T-helper 1 cell treated with Interleukin-12 subunit alpha and Interleukin-12 subunit beta and Interleukin-4 antibody, amounts not matched to agents 30 μg/mL and 1 μg/mL, for 36 hours (primary cell): ENCODE measurements around the gene KDM5D.

Source experiments
- H3K27ac Mint-ChIP-seq: one replicate; pipeline ENCODE4 v1.8.0; 2021; ENCODE audit warnings: mild to moderate bottlenecking, mixed read lengths
- H3K27me3 Mint-ChIP-seq: one replicate; pipeline ENCODE4 v1.8.0; 2021; ENCODE audit warnings: low read depth, mixed read lengths
- H3K36me3 Mint-ChIP-seq: one replicate; pipeline ENCODE4 v1.8.0; 2021; ENCODE audit warnings: low read depth, mixed read lengths
- H3K4me1 Mint-ChIP-seq: one replicate; pipeline ENCODE4 v1.8.0; 2021; ENCODE audit warnings: low read depth, mixed read lengths
- H3K4me3 Mint-ChIP-seq: one replicate; pipeline ENCODE4 v1.8.0; 2021; ENCODE audit warnings: mild to moderate bottlenecking, moderate library complexity, mixed read lengths
- H3K9me3 Mint-ChIP-seq: one replicate; pipeline ENCODE4 v1.8.0; 2021; ENCODE audit warnings: mixed read lengths

Gene KDM5D

DNA sequence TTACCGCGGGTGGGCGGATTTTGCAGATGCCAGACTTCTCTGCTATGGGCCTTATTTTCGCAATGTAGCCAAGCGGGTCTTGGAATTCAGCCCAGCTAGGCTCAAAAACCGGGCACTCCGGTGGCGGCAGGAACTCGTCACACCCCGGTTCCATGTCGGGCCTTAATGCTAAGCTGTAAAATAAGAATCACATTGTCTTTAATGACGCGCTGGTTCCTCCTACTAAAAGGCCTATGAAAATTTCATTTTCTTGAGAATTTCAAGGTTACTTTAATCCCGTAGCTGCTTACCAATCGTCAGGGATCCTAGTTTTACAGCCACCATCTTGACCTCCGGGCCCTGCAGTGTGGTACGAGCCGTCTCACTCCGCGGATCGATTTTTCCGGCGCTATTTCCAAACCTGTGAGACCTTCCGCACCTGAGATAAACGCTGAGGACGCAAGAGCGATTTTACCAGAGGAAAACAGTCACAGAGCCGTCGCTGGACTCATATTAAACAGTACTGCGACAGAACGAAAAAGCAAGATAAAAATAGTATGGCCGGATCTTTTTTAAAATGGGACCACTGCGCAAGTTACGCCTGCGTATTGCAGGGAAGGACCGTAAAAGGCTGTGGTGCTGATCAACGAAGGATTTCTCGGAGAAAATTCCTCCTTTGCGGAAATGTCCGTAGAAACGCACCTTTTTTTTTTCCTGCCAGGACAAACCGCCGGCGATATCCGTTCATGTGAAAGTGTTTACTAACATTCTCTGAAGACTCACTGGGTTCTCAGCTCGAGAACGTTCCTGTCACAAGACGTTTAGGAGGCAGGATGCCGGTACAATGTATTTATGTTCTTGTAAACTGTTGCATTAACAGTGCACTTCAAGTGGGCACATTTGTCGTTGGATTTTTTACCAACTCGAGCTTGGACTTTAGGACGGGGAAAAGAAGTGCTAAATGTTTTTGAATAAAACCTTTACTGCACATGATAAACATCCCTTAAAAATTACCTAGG, at the start of gene KDM5D:
KDM5D (minus strand) TSS at position 346 of the 998 bp plus-strand sequence; CDS start at position 154, 192 bp downstream.
- Mint-ChIP-seq H3K36me3 (peaks cover 19% of the 10 kb centered on the region), H3K27me3 (peaks cover 4% of the 10 kb centered on the region), H3K4me1 (peaks cover 14% of the 10 kb centered on the region), H3K4me3 (peak within 1 kb of the TSS; percentile 90), H3K27ac (peak within 1 kb of the TSS; percentile 96), H3K9me3 (no peaks in the 10 kb centered on the region)

DNA sequence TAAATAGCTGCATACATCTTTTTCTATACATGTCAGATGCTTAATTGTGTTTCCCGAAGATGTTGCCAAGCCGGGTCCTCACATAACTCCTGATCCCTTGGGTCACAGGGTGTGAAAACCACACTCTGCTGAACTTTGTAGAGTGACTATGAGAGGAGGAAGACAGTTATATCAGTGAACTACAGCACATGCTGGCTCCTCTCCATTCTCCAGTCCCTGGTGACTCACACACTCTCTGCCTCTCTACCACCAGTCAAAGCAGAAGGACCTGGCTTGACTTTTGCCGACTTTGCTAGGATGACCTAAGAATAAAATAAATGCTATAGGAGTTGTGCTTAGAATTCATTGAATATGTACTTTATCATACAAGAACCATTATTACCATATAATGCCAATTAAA, 23.8 kb upstream of the KDM5D start:
- no peaks in the 10 kb centered on the region for H3K9me3 Mint-ChIP-seq
- no peaks in the 10 kb centered on the region for H3K4me1 Mint-ChIP-seq

DNA sequence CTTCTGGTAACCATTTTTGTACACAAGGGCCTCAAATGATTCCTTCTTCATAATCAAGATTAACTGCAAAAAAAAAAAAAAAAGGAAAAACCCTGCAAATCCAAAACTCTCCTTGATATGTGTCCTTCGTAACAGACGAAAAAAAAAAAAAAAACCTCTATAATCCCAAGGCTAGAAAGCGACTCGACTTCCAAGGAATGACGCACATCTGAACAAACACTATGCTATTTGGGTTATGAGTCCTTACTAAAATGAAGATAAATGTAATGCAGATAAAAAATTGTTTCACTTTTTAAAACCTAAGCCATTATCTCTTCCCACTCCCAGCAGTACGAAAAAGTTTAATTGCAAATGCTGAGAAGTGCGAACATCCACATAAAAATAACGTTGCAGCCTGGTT, 1.2 kb downstream of the KDM5D start:
- Mint-ChIP-seq H3K4me1 (peaks cover 18% of the 10 kb centered on the region), H3K36me3 (peaks cover 27% of the 10 kb centered on the region), H3K4me3 (peak overlapping the region; percentile 90), H3K27ac (no peak overlapping the region), H3K9me3 (no peaks in the 10 kb centered on the region), H3K27me3 (peaks cover 4% of the 10 kb centered on the region)

More for the DNA sequence above, 23.8 kb upstream of the KDM5D start:
- no peaks in the 10 kb centered on the region for H3K36me3 Mint-ChIP-seq
- no peak overlapping the region for H3K27ac Mint-ChIP-seq
- no peak overlapping the region for H3K4me3 Mint-ChIP-seq
- no peaks in the 10 kb centered on the region for H3K27me3 Mint-ChIP-seq

DNA sequence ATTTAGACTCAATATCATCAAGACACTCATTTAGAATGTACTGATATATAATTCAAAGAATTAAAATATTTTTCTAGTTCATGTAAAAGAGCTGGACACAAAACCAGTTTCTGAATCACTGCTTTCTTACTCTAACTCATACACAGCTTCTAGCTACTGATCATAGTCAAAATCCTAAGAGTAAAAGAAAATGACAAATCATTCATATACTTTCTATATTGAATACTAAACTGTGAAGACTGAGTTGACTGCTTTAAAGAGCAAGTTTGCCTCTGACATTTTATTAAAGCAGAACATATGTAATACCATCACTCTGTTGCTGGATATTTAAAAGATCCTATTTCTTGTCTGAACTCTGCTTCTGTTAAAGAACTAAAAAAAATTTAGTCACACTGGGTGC, 2.4 kb downstream of the KDM5D start:
- H3K4me1 Mint-ChIP-seq: peaks cover 20% of the 10 kb centered on the region
- H3K27ac Mint-ChIP-seq: no peak overlapping the region
- H3K36me3 Mint-ChIP-seq: peaks cover 29% of the 10 kb centered on the region
- no peaks in the 10 kb centered on the region for H3K9me3 Mint-ChIP-seq
- H3K4me3 Mint-ChIP-seq: no peak overlapping the region
- H3K27me3 Mint-ChIP-seq: no peaks in the 10 kb centered on the region

DNA sequence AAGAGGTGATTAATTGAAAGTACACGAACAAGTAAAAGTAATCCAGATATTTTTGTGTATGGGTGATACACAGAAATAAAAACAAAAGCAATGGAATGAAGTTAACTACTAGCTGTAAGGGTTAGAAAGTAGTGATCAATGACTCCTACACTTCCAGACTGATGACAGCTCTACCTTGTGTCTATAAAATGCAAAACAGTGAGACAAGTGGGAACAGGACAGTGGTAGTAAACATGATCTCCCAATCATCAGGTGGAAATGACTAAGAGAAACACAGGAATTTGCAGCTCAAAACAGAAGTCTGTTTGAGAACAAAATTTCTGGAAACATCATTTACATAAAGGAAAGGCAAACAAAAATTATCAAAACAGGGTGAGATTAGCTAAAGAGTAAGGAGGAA, 10.1 kb downstream of the KDM5D start:
- peaks cover 45% of the 10 kb centered on the region for H3K36me3 Mint-ChIP-seq
- peaks cover 8% of the 10 kb centered on the region for H3K4me1 Mint-ChIP-seq
- no peak overlapping the region for H3K4me3 Mint-ChIP-seq
- H3K9me3 Mint-ChIP-seq: no peaks in the 10 kb centered on the region
- no peaks in the 10 kb centered on the region for H3K27me3 Mint-ChIP-seq
- H3K27ac Mint-ChIP-seq: no peak overlapping the region

DNA sequence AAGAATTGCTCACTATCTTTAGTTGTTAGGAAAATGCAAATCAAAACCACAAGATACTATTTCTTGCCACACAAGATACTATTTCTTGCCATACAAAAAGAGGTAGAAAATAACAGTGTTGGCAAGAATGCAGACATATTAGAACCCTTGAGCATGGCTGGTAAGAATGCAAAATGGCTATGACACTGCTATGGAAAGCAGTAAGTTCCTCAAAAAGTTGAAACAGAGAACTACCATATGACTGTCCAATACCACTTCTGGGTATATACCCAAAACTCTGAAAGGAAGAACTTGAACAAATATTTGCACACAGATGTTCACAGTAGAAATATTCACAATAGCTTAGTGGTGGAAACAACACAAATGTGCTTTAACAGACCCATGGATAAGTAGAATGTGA, 26.6 kb downstream of the KDM5D start:
- Mint-ChIP-seq H3K9me3 (no peaks in the 10 kb centered on the region), H3K4me1 (peaks cover 8% of the 10 kb centered on the region), H3K36me3 (peaks cover 63% of the 10 kb centered on the region), H3K27me3 (no peaks in the 10 kb centered on the region), H3K4me3 (no peak overlapping the region), H3K27ac (no peak overlapping the region)

DNA sequence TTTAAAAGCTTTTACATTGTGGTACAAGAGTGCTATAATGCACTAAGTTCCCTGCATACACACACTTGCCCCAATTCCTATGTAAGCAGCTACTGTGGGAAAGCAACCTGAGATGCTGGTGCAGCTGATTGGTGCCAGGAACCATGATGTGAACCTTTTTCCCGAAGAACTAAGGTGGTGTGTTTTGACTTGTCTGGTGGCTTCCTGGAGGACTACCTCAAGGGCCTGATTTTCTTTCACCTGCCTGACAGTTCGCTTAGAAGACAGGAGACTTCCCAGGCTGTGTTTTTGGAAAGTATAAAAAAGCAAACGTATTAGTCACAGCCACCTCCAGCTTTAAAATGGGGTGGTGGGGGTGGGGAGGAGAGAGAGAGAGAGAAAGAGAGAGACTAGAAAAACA, 27.4 kb downstream of the KDM5D start:
- H3K27me3 Mint-ChIP-seq: no peaks in the 10 kb centered on the region
- H3K4me1 Mint-ChIP-seq: peaks cover 8% of the 10 kb centered on the region
- H3K4me3 Mint-ChIP-seq: no peak overlapping the region
- H3K9me3 Mint-ChIP-seq: no peaks in the 10 kb centered on the region
- peaks cover 56% of the 10 kb centered on the region for H3K36me3 Mint-ChIP-seq
- H3K27ac Mint-ChIP-seq: no peak overlapping the region

DNA sequence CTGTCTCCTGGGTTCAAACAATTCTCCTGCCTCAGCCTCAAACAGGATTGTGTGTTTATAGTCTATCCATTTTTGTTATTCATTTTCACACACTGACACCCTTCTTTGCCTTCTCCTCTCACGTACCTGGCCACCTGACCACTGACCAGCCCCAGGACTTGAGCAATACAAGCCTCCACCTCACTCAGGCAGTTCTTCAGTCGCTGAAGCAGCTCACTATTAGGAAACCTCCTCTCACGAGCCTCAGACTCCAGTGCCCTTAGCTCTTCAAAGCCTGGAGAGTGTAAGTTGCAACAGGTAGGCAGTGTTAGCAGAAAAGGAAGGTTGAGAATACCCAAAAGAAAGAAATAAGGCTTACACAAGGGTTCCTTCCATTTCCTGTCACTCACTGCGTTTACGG, 29.3 kb downstream of the KDM5D start:
- Mint-ChIP-seq H3K4me1 (peaks cover 8% of the 10 kb centered on the region), H3K27me3 (no peaks in the 10 kb centered on the region), H3K27ac (no peak overlapping the region), H3K9me3 (no peaks in the 10 kb centered on the region), H3K4me3 (no peak overlapping the region), H3K36me3 (peaks cover 50% of the 10 kb centered on the region)

DNA sequence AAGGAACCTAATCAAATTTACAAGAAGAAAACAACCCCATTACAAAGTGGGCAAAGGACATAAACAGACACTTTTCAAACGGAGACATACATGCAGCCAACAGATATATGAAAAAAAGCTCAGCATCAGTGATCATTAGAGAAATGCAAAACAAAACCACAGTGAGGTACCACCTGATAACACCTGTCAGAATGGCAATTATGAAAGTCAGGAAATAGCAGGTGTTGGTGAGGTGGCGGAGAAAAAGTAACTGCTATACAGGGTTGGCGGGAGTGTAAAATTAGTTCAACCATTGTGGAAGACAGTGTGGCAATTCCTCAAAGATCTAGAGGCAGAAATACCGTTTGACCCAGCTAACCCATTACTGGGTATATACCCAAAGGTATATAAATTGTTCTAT, 31.1 kb downstream of the KDM5D start:
- no peaks in the 10 kb centered on the region for H3K27me3 Mint-ChIP-seq
- H3K4me1 Mint-ChIP-seq: peaks cover 8% of the 10 kb centered on the region
- H3K4me3 Mint-ChIP-seq: no peak overlapping the region
- H3K9me3 Mint-ChIP-seq: no peaks in the 10 kb centered on the region
- no peak overlapping the region for H3K27ac Mint-ChIP-seq
- peaks cover 48% of the 10 kb centered on the region for H3K36me3 Mint-ChIP-seq

DNA sequence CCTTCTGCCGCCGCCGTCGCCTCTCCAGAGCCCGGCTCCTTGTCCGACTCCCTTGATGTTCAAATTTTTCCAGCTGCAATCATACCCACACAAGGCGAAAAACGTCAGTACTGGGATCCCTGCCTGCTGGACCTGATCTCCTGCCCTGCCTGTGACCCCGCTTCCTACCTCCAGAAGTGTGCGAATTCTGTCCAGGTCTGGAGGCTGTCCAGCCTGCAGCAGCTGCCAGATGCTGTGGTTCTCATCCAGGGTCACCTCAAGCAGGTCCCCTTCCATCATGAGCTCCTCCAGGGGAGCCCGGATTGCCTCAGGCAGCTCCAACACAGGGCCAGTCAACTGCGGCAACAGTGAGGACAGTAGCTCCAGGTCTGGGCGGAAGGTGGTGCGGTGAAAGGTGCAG, 38.3 kb downstream of the KDM5D start:
- Mint-ChIP-seq H3K4me3 (no peak overlapping the region), H3K36me3 (peaks cover 51% of the 10 kb centered on the region), H3K4me1 (no peaks in the 10 kb centered on the region), H3K9me3 (no peaks in the 10 kb centered on the region), H3K27ac (no peak overlapping the region), H3K27me3 (no peaks in the 10 kb centered on the region)

DNA sequence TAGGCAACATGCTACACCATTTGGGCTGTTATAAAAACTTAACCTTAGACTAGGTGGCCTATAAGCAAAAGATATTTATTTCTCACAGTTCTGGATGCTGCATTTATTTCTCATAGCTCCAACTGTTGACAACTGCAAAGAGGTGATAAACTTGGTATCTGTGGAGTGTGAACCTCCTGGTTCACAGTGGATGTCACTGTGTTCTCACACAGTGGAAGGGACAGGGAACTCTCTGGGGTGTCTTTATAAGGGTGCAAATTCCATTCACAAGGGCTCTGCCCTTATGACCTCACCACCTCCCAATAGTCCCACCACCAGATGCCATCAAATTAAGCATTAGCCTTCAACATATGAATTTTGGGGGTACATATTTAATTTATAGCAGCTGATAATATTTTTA, 46.0 kb downstream of the KDM5D start:
- peaks cover 53% of the 10 kb centered on the region for H3K36me3 Mint-ChIP-seq
- H3K27ac Mint-ChIP-seq: no peak overlapping the region
- no peaks in the 10 kb centered on the region for H3K4me1 Mint-ChIP-seq
- peaks cover 11% of the 10 kb centered on the region for H3K9me3 Mint-ChIP-seq
- no peak overlapping the region for H3K4me3 Mint-ChIP-seq
- H3K27me3 Mint-ChIP-seq: no peaks in the 10 kb centered on the region

DNA sequence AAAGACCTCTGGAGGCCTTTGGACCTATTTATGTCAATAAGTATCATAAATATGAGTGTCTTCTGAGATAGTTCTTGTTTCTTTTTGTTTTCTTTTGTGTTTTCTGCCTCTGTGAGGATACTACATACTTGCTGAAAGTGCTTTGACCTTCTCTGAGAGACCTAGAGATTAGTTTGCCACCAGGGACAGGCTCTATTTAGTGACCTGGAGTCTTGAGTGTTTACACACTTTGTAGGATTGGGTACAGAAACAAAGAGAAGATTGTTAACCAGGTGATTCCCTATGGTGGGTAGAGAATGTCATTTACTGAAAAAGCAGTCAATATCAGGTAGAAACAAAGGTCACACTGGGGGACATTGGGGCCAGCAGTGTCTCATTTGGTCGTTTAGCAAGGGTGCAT, 63.7 kb downstream of the KDM5D start:
- Mint-ChIP-seq H3K9me3 (peaks cover 9% of the 10 kb centered on the region), H3K27me3 (no peaks in the 10 kb centered on the region), H3K27ac (no peak overlapping the region), H3K4me1 (no peaks in the 10 kb centered on the region), H3K4me3 (no peak overlapping the region), H3K36me3 (no peaks in the 10 kb centered on the region)
